Kidney (tissue), 14 donors: ENCODE measurements around the gene PDE3B. TPM values are rescaled to one million over a fixed set of nuclear protein-coding genes. Genes with fewer than 3 reads are reported as not detected.

ENCODE experiments used
- DNase-seq, 5 donors: peaks; one replicate each; pipeline ENCODE4 v3.0.0-alpha.2; 2013 to 2020
- FAIRE-seq: peaks from 2 replicates; lab custom pipeline; 2012; peaks lifted over from hg19 to GRCh38; lab: Jason Lieb, UNC
- H3K27ac ChIP-seq, 2 donors: one replicate each; pipeline ENCODE4 v1.7.0; 2013; ENCODE audit warnings: low read depth in 2 of 2, low read length in 2 of 2, inconsistent platforms in 1 of 2
- H3K27me3 ChIP-seq: one replicate; pipeline ENCODE4 v1.7.1; 2013; ENCODE audit warnings: low read length, inconsistent platforms; ENCODE audit not compliant: control insufficient read depth, insufficient read depth
- H3K36me3 ChIP-seq, 3 donors: one replicate each; pipeline versions ENCODE4 v1.7.0 to v1.7.1; 2013; ENCODE audit warnings: low read length in 3 of 3, control low read depth in 1 of 3, inconsistent platforms in 1 of 3; ENCODE audit not compliant: insufficient read depth in 3 of 3, control insufficient read depth in 2 of 3
- H3K4me1 ChIP-seq, 3 donors: one replicate each; pipeline versions ENCODE4 v1.7.0 to v1.7.1; 2013; ENCODE audit warnings: low read length in 3 of 3, inconsistent platforms in 1 of 3, low read depth in 1 of 3; ENCODE audit not compliant: control insufficient read depth in 2 of 3, insufficient read depth in 2 of 3
- H3K4me3 ChIP-seq, 3 donors: one replicate each; pipeline versions ENCODE4 v1.7.0 to v1.8.1; 2013; ENCODE audit warnings: low read length in 3 of 3, control low read depth in 1 of 3, inconsistent platforms in 1 of 3
- H3K9ac ChIP-seq, 3 donors: one replicate each; pipeline versions ENCODE4 v1.7.0 to v1.7.1; 2013; ENCODE audit warnings: low read length in 3 of 3, control low read depth in 1 of 3, inconsistent platforms in 1 of 3
- H3K9me3 ChIP-seq, 3 donors: one replicate each; pipeline versions ENCODE4 v1.7.0 to v1.7.1; 2013; ENCODE audit warnings: low read length in 3 of 3, control low read depth in 1 of 3, inconsistent platforms in 1 of 3; ENCODE audit not compliant: control insufficient read depth in 2 of 3, insufficient read depth in 1 of 3
- CTCF ChIP-seq: IDR thresholded peaks from 3 replicates; pipeline ENCODE4 v1.5.1; 2012; ENCODE audit warnings: mild to moderate bottlenecking, moderate library complexity, borderline replicate concordance; ENCODE audit not compliant: insufficient read depth; ENCODE audit errors: extremely low read depth
- intact Hi-C: fragments of 100-400 bp; cut with DNase I; formaldehyde crosslinking; loops from one replicate; pipeline ENCODE4 v1.11.1; 2022
- polyA plus RNA-seq: library from polyadenylated mRNA; stranded (reverse); fragments of 350-450 nt; fragmentation: Illumina TruSeq; extraction: RNeasy Lipid Tissue Mini Kit (QIAGEN cat#74804); gene quantifications from one replicate; pipeline ENCODE4 v1.2.3, GENCODE V29; 2014; ENCODE audit warnings: low read depth, low replicate concordance; ENCODE audit not compliant: insufficient read depth
- total RNA-seq: library from RNA; stranded (reverse); fragmentation: NEBNext Ultra II Directional; extraction: Animal tissue kit (Norgen Biotek cat#: 25700); gene quantifications from one replicate; pipeline ENCODE4 v1.2.1, GENCODE V29; 2021
- donor health status: control.
- donor health status: control.
- donor health status: control.
- donor health status: control.
- donor health status: control.
- donor health status: DM: yes; HTN: yes; CAD: no.
- donor health status: Normal renal cell carcinoma (clear cell type).

Gene PDE3B
- total and polyA plus RNA-seq, 2 donors from 2014 or later, result 0.99 to 7.4 TPM

- intact Hi-C loops, result no loop called here
- no peaks in the 10 kb centered on the region for H3K36me3 ChIP-seq
- TF ChIP-seq CTCF, result no peak
- no peak overlapping the region for H3K4me3 ChIP-seq
- H3K27me3 ChIP-seq, result no peaks in the 10 kb centered on the region
- no peaks in the 10 kb centered on the region for H3K4me1 ChIP-seq
- H3K9ac ChIP-seq, result no peak overlapping the region
- no peak overlapping the region for H3K27ac ChIP-seq
- no peak for FAIRE-seq
- DNase-seq, result no peak
- H3K9me3 ChIP-seq, result peaks cover 0 to 2% (median 0%) of the 10 kb centered on the region in 3 donors
Measured at GRCh38 chr11:14673421-14673820, 29.8 kb downstream of the PDE3B start.

- Histone ChIP-seq H3K4me1 (no peaks in the 10 kb centered on the region), H3K27me3 (no peaks in the 10 kb centered on the region), H3K9me3 (peaks cover 0 to 2% (median 0%) of the 10 kb centered on the region in 3 donors), H3K4me3 (no peak overlapping the region), H3K36me3 (no peaks in the 10 kb centered on the region), H3K27ac (no peak overlapping the region), H3K9ac (no peak overlapping the region)
- intact Hi-C loops, result no loop called here
- no peak for FAIRE-seq
- TF ChIP-seq CTCF, result no peak
- no peak for DNase-seq
Measured at GRCh38 chr11:14673824-14674405, 30.3 kb downstream of the PDE3B start.

- no peak overlapping the region for H3K27ac ChIP-seq
- H3K4me1 ChIP-seq, result no peaks in the 10 kb centered on the region
- H3K27me3 ChIP-seq, result no peaks in the 10 kb centered on the region
- DNase-seq (no peak), FAIRE-seq (no peak)
- intact Hi-C loops, result no loop called here
- H3K9me3 ChIP-seq, result peaks cover 0 to 2% (median 0%) of the 10 kb centered on the region in 3 donors
- H3K9ac ChIP-seq, result no peak overlapping the region
- no peak overlapping the region for H3K4me3 ChIP-seq
- TF ChIP-seq CTCF, result no peak
- H3K36me3 ChIP-seq, result no peaks in the 10 kb centered on the region
Measured at GRCh38 chr11:14676068-14676467, 32.5 kb downstream of the PDE3B start.

DNA sequence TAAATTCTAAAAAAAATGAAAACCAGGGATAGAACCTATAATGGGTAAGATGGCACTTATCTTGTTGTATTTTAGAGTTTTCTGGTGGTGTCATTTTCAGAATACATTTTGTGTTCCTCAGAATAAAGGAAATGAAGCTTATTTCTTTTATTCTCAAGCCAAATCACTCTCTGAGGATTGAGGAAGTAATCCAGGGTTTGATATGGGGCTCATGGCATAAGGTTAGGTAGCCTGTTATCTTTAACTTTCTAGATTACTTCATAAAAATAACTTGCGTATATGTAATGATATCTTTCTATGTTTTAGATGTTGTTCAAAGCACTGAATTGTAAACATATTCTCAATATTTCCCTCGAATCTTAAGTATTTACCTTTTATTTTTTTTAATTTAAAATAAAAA lies 33.5 kb downstream of the PDE3B start:
- TF ChIP-seq CTCF, result no peak

More for the DNA sequence above, 33.5 kb downstream of the PDE3B start:
- Histone ChIP-seq H3K27ac (no peak overlapping the region), H3K27me3 (no peaks in the 10 kb centered on the region), H3K9ac (no peak overlapping the region), H3K9me3 (peaks cover 0 to 2% (median 0%) of the 10 kb centered on the region in 3 donors), H3K4me3 (no peak overlapping the region), H3K36me3 (no peaks in the 10 kb centered on the region), H3K4me1 (no peaks in the 10 kb centered on the region)
- DNase-seq (no peak), FAIRE-seq (no peak)
- intact Hi-C loops, result no loop called here
